Astrocyte of the cerebellum (primary cell): ENCODE data around the gene TMEFF2.

Experiments used
- DNase-seq: peaks from one replicate; pipeline ENCODE4 v3.0.0-alpha.2; 2011; ENCODE audit warnings: low read depth
- H3K4me3 ChIP-seq: 2 replicates; pipeline ENCODE4 v1.5.1; 2011; ENCODE audit warnings: mild to moderate bottlenecking, low read depth, low read length, moderate library complexity
- CTCF ChIP-seq: IDR thresholded peaks from 2 replicates; pipeline ENCODE4 v1.5.1; 2012; ENCODE audit warnings: low read length, low read depth, moderate library complexity, mild to moderate bottlenecking; ENCODE audit errors: missing control alignments
- in situ Hi-C: cut with HindIII; loops from 2 replicates; pipeline ENCODE4 v1.10.0; 2017; ENCODE audit warnings: low sequenced_read_pairs

Gene TMEFF2

GRCh38 chr2:192153561-192153960, 41.2 kb downstream of the TMEFF2 start:
- DNase-seq = no peak
- no peak for TF ChIP-seq CTCF

DNA sequence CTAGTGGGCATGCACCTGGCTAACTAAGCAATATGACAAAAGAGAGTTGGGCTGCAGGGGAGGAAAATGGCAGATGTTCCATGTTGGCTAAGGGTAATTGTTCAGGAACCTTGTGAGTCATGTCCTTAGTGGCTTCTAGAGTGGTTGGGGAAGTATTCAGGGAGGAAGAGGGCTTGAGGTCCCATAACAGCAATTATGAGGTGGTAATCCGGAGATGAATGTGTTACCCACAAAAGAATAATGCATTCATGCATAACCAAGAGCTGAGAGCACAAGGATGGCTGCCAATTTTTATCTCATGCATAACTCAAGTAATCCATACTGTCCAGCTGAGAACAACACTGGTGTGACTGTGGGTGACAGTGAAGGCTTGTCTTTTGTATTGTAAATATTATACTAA, 42.9 kb downstream of the TMEFF2 start:
- peak; percentile 82 for DNase-seq
- in situ Hi-C loops = loop anchor here (10.0 kb wide), 1 partner anchor 587 kb away; no protein-coding TSS in a partner anchor
- no peak for TF ChIP-seq CTCF
- no peak overlapping the region for H3K4me3 ChIP-seq

More at GRCh38 chr2:192153561-192153960, 41.2 kb downstream of the TMEFF2 start:
- H3K4me3 ChIP-seq = no peak overlapping the region
- in situ Hi-C loops = loop anchor here (10.0 kb wide), 1 partner anchor 589 kb away; no protein-coding TSS in a partner anchor

GRCh38 chr2:192150166-192150565, 44.6 kb downstream of the TMEFF2 start:
- TF ChIP-seq CTCF = no peak
- in situ Hi-C loops = loop anchor here (10.0 kb wide), 1 partner anchor 585 kb away; no protein-coding TSS in a partner anchor
- no peak overlapping the region for H3K4me3 ChIP-seq
- DNase-seq = no peak

GRCh38 chr2:192148620-192149321, 46.0 kb downstream of the TMEFF2 start:
- no peak overlapping the region for H3K4me3 ChIP-seq
- peak; percentile 32 for TF ChIP-seq CTCF
- in situ Hi-C loops = no loop called here
- peak; percentile 48 for DNase-seq

- no peak overlapping the region for H3K4me3 ChIP-seq
- no peak for DNase-seq
- in situ Hi-C loops = no loop called here
- no peak for TF ChIP-seq CTCF
These were observed 46.5 kb downstream of the TMEFF2 start for GRCh38 chr2:192148241-192148619.

DNA sequence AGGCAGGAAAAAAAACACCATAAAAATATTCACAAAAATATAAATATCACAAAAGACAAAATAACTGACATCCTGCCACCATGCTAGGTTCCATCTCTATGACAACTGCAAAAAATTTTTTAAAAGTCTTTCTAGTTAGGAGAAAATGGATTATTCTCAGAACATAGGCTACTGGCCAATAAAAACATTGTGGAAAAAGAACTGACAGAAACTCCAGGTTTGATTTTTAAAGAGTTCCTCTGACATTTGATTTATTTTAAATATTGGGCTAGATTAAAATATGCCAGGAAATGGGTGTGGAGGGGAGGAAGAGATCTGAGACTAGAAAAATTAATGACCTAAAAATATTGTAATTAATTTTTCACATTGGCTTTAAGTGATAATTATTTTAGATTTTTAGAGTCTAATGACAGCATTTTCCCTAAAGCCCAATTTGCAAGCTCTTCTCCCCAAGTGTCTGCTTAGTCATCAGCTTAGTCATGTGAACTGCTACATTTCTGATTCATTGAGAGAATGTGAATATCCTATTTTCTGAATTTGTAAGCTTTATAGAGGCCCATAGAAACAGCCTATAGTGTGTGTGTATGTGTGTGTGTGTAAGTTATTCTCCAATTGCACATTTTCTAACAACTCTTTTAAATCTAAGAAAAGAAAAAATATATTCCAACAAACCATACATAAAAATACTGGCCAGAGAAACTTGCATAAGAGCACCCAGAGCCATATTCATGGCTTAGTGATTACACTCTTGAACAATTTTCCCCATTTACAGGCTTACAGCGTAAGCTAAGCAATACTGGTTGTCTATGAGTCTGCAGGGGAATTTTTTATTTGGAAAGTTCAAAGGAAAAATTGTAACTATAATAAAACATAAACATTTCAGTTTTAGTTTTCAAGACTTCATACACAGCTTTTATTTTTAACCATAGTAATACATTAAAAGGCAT, 48.4 kb downstream of the TMEFF2 start:
- DNase-seq = peak; percentile 38
- H3K4me3 ChIP-seq = no peak overlapping the region
- in situ Hi-C loops = no loop called here
- no peak for TF ChIP-seq CTCF
